Omental fat pad (tissue), 4 donors: ENCODE measurements around the gene LGI4. TPM values are rescaled to one million over a fixed set of nuclear protein-coding genes. Genes with fewer than 3 reads are reported as not detected.

Experiments
- ATAC-seq: fragments of 150-250 bp; one replicate; pipeline ENCODE4 v1.9.1; 2016; ENCODE audit warnings: mild to moderate bottlenecking, moderate library complexity; ENCODE audit not compliant: low FRiP score
- DNase-seq: peaks from one replicate; pipeline ENCODE4 v3.0.0-alpha.2; 2019; ENCODE audit warnings: low spot score
- CTCF ChIP-seq, 3 donors: fragments of 450-650 bp; IDR thresholded peaks; one replicate each; pipeline ENCODE4 v1.5.1; 2016 to 2017; ENCODE audit warnings: antibody characterized with exemption in 3 of 3, mild to moderate bottlenecking in 3 of 3, moderate library complexity in 2 of 3
- total RNA-seq, 4 donors: library from RNA; depleted of rRNA; stranded (reverse); fragments of >200 nt; gene quantifications; one replicate each; pipeline ENCODE4 v1.1.0, GENCODE V29; 2016

Gene LGI4
- total RNA-seq, 4 donors from 2014 or later: 6.2 to 31.1 (median 8.3) TPM

- DNase-seq (no peak), ATAC-seq (no peak)
- TF ChIP-seq CTCF (IDR thresholded peaks at IDR 0.05): no peak
Observed at GRCh38 chr19:35146746-35147459, 12.0 kb upstream of the LGI4 start.

- TF ChIP-seq CTCF (IDR thresholded peaks at IDR 0.05): no peak
- ATAC-seq (no peak), DNase-seq (no peak)
Observed at GRCh38 chr19:35144600-35145436, 10.0 kb upstream of the LGI4 start.

- TF ChIP-seq CTCF (IDR thresholded peaks at IDR 0.05): no peak
- no peak for DNase-seq
- ATAC-seq: no peak
Observed at GRCh38 chr19:35144259-35144599, 9.4 kb upstream of the LGI4 start.

GRCh38 chr19:35143818-35144217 is 9.0 kb upstream of the LGI4 start:
- TF ChIP-seq CTCF (IDR thresholded peaks at IDR 0.05): no peak

GRCh38 chr19:35143231-35143715 is 8.4 kb upstream of the LGI4 start, which contains the start of gene FXYD7:
TSS of gene FXYD7 (plus strand) at chr19:35143255. CDS start at chr19:35143334, 79 bp downstream.
- DNase-seq (no peak), ATAC-seq (no peak)
- TF ChIP-seq CTCF (IDR thresholded peaks at IDR 0.05): no peak

More at GRCh38 chr19:35143818-35144217, 9.0 kb upstream of the LGI4 start:
- DNase-seq: no peak
- no peak for ATAC-seq

- DNase-seq (no peak), ATAC-seq (no peak)
- no peak for TF ChIP-seq CTCF (IDR thresholded peaks at IDR 0.05)
Observed at GRCh38 chr19:35142606-35143230, 7.9 kb upstream of the LGI4 start.
